ENCODE data around the gene EBPL. TPM values are rescaled to one million over a fixed set of nuclear protein-coding genes. Genes with fewer than 3 reads are reported as not detected.
"Not testable (repeated sequence)": the region's sequence is repeated elsewhere in the genome, so short reads cannot be mapped to it uniquely, and the experiment has no call there.

EBPL gene
- total RNA-seq, 1 donor from 2014 or later, result 95.1 TPM

GRCh38 chr13:49615836-49616675 is 75.2 kb downstream of the EBPL start:
- H3K4me3 ChIP-seq (ENCODE audit: low read depth, low read length), result no peak overlapping the region
- no peak for DNase-seq (ENCODE audit: low read depth)
- TF ChIP-seq, protein P1, sequence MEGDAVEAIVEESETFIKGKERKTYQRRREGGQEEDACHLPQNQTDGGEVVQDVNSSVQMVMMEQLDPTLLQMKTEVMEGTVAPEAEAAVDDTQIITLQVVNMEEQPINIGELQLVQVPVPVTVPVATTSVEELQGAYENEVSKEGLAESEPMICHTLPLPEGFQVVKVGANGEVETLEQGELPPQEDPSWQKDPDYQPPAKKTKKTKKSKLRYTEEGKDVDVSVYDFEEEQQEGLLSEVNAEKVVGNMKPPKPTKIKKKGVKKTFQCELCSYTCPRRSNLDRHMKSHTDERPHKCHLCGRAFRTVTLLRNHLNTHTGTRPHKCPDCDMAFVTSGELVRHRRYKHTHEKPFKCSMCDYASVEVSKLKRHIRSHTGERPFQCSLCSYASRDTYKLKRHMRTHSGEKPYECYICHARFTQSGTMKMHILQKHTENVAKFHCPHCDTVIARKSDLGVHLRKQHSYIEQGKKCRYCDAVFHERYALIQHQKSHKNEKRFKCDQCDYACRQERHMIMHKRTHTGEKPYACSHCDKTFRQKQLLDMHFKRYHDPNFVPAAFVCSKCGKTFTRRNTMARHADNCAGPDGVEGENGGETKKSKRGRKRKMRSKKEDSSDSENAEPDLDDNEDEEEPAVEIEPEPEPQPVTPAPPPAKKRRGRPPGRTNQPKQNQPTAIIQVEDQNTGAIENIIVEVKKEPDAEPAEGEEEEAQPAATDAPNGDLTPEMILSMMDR (conservative IDR thresholded peaks at IDR 0.05; ENCODE audit: low read depth, low read length), result no peak

- H3K4me3 ChIP-seq (ENCODE audit: low read depth, low read length); DNase-seq (ENCODE audit: low read depth): not testable (repeated sequence)
Observed at GRCh38 chr13:49612042-49612441, 79.2 kb downstream of the EBPL start.

Other genes starting within 250 kb of the EBPL start
- gene CAB39L, start 247.4 kb downstream of the EBPL start, total RNA-seq, result 5.2 and 7.2 TPM in 2 replicates
- 4.3 and 5.2 TPM in 2 replicates for gene SETDB2, start 247.2 kb downstream of the EBPL start, total RNA-seq
- 21.8 and 33.9 TPM in 2 replicates for gene PHF11, start 195.5 kb downstream of the EBPL start, total RNA-seq
- 11.9 and 16.6 TPM in 2 replicates for gene RCBTB1, start 105.9 kb downstream of the EBPL start, total RNA-seq
- gene ARL11, start 63.0 kb downstream of the EBPL start, total RNA-seq, result 0.06 and 0.07 TPM in 2 replicates
- 22.3 and 29.7 TPM in 2 replicates for gene KPNA3, start 101.2 kb upstream of the EBPL start, total RNA-seq
- gene SPRYD7, start 244.9 kb upstream of the EBPL start, total RNA-seq, result 4.8 and 8.2 TPM in 2 replicates